Keratinocyte (primary cell): ENCODE data around the gene EEA1.

Experiments used
- CTCF ChIP-seq, 3 experiments: IDR thresholded peaks in 1 of 3; conservative IDR thresholded peaks in 1 of 3; optimal IDR thresholded peaks in 1 of 3; 2 replicates in 2 of 3; 3 replicates in 1 of 3; pipeline versions ENCODE3 to v1.5.1; 2011; ENCODE audit warnings: low read length in 3 of 3, mild to moderate bottlenecking in 3 of 3, moderate library complexity in 2 of 3, control low read depth in 1 of 3, inconsistent platforms in 1 of 3; ENCODE audit not compliant: insufficient read depth in 2 of 3; ENCODE audit errors: extremely low read depth in 1 of 3
- EZH2 ChIP-seq: IDR thresholded peaks from one replicate; pipeline ENCODE4 v1.6.1; 2012; ENCODE audit warnings: inconsistent platforms, mild to moderate bottlenecking, low read length, moderate library complexity

DNA sequence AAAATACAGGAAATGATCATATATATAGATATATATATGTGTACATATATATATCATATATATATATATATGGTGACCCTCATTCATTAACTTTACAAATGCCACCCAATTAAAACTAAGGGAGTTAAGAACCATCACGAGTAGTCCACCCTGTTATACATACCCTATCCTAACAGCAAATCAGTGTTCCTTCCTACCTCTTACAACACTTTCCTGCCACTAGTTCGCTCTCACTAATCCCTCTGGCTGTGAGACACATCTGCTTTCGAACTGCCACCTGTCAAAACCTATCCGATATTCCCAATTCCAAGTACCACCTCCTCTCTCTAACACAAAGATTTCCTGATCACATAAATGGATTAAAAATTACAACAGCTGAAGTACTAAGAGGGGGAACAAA is 100.5 kb downstream of the EEA1 start:
- no peak for TF ChIP-seq CTCF (optimal IDR thresholded peaks at IDR 0.05 in 1 of 3, IDR thresholded peaks at IDR 0.05 in 1 of 3, conservative IDR thresholded peaks at IDR 0.05 in 1 of 3; ENCODE audit: extremely low read depth in 1 of 3, insufficient read depth in 2 of 3, low read length in 3 of 3)
- TF ChIP-seq EZH2, result no peak
